Globus pallidus (tissue), 1 donor: Measurements from ENCODE around the gene WIPF3.

Experiments used
- DNase-seq: peaks from one replicate; pipeline ENCODE4 v3.0.0-alpha.2; 2015; ENCODE audit warnings: low spot score

WIPF3 gene, protein sequence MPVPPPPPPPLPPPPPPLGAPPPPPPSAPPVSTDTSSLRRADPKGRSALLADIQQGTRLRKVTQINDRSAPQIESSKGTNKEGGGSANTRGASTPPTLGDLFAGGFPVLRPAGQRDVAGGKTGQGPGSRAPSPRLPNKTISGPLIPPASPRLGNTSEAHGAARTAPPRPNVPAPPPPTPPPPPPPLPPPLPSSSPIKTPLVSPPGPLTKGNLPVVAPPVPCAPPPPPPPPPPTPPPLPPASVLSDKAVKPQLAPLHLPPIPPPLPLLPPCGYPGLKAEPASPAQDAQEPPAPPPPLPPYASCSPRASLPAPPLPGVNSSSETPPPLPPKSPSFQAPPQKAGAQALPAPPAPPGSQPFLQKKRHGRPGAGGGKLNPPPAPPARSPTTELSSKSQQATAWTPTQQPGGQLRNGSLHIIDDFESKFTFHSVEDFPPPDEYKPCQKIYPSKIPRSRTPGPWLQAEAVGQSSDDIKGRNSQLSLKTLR

DNA sequence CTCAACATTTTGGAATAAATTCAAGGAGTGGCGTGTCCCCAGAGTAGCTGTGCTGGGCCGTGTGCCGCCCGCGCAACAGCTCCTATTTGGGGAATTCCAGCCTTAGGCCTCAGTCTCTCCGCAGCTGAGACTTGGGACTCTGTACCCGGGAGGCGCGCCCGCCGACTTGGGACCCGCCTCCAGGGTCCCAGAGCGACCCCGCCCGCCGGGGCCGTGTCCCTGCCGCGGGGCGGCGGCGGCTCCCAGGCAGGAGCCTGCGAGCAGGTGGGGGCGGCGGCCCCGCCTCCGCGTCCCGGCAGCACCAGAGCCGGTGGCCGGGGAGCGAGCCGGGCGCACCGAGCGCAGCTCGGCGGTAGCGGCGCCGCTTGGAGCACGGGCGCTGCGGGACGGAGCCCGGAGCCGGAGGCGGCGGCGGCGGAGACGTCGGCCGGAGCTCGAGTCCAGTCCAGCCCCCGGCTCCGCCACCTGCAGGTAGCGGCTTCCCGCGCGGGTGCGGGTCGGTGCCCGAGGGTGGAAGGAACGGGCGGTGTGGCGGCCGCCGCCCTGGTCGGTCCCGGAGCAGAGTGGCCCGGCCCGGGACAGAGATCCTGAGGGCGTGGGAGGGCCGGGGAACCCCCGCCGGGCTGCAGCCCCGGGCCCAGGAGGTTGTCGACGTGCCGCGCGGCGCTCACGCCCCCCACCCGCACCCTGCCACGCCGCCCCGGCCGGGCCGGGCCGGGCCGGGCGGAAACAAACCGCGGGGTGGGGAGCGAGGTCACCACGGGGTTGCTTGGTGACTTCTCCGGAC, at the start of gene WIPF3:
Gene WIPF3, plus strand, starts transcription at position 301 of the 787 bp plus-strand sequence. CDS start 28,217 bp downstream, outside the sequence.
- DNase-seq: no peak

DNA sequence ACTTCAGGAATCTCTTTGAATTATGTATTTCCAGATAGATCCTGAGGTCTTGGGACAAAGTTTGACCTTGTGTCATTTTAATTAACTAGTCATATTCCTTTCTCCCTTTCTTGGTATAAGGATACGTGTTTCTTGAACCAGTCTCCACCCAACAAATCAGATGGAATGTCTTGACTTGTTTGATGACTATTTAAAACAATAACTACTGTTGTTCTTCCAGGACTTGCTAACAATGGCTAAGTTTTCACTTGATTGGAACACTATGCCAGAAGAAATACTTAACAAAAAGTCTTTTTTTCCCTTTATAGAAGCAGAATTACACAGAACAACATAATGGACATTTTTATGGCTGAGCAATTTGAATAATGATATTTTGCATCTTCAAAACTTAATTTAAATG, 43.0 kb upstream of the WIPF3 start:
- DNase-seq: no peak

DNA sequence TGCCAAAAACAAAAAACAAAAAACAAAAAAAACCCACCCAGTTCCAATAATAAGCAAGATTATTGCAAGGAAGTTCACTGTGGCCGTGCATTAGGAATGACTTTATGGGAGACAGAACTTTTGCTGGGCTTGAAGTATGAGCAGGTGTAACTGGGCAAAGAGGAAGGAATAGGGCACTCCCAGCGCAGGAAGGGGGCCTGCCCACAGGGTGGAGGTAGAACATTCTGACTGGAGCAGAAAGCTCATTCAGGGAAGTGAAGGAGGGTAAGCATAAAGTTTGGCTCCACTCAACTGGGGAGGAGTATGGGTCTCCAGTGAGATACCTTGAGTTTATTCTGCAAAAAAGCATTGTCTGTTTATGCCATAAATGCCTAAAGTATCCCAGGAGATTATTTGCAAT, 42.1 kb upstream of the WIPF3 start:
- no peak for DNase-seq

DNA sequence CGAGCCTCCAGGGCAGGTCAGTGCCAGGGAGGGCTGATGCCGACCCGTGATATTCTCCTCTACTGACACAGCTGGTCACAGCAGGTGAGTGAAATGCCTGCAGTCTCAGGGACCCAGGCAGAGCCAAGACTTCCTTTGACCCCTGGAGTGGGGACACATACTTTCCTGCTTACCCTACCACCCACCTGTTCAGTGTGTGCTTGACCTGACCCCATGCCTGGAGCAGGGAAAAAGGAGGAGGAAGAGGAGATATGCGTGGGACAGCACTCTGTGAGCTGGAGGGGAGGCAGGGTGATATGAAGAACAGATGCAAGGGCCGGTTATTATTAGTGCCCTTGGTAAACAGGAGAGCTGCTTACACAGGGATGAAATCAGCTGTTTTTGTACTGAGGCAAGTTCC, 40.8 kb upstream of the WIPF3 start:
- no peak for DNase-seq

DNA sequence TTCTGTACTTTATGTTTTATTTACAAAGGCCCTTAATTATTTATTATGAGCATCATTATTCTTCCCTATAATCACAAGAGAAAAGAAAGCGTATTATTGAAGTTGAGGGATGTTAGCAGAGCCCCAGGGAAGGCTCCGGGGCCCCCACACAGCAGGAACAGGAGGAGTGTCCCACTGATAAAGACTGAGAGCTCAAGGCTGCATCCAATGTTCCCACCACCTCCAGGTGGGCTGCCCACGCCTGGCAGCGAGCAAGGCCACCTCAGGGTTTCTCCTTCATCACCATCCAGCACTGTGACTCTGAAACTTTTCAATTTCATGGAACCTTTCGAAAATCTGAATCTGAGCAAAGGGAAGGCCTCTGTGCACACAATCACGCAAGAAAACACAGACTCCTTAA, 35.9 kb upstream of the WIPF3 start:
- no peak for DNase-seq

DNA sequence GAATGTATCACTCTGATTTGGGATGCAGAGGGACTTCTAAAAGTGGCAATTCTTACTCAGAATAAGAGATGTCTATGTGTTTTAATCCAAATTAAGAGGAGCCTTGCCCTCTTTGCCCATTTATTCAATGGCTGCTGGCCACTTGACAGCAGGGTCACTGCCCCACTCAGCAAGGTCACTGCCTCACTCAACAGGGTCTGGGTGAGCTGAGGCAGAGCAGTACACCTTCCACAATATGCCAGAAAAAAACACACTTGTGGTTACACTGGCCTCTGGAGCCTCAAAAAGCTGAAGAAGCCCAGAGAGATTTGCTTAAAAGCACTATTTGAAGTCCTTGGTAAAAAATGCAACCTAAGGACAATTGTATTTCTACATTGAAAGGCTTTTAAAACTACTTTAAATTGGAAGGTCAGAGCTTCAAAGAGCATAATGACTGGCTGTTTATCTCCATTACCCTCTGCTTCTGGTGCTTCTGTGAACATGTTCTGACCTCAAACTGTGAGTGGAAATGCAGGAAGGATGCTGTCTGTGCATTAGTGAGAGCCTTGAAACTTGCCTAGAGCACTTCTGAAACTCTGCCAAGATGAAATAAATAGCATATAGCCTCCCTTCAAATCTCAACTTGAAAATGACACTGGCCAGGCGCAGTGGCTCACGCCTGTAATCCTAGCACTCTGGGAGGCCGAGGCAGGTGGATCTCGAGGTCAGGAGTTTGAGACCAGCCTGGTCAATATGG, 35.1 kb upstream of the WIPF3 start:
- DNase-seq: no peak

DNA sequence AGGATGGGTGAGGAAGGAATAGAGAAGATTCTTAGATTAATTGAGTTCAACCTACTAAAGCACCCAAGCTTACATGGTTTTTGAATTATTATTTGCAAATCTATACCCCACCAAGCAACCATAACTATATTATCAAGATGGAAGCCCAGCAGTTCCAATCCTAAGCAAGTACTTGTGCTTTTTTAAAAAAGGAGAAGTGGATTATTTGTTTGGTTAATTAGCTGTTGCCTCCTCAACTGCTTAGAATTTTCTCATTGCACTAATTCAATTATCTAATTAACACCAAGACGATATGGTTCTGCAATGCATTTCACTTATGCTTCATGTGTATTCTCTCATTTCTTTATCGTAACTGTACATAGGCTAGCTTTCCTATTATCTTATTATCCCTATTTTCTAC, 27.3 kb upstream of the WIPF3 start:
- DNase-seq: no peak

DNA sequence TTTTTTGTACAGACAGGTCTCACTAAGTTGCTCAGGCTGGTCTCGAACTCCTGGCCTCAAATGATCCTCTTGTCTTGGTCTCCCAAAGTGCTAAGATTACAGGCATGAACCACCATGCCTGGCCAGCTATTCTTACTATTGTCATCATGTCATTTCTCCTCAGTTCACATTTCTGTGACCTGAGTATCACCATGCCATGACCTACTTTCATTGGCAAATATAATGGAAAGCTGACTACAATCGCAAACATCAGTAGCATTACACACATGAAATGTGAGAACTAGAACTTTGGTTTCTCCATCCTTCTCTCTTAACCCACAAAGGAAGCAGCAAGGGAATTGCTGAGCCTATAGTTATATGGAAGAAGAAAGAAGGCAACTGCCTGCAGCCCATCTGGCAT, 26.0 kb upstream of the WIPF3 start:
- DNase-seq: no peak

DNA sequence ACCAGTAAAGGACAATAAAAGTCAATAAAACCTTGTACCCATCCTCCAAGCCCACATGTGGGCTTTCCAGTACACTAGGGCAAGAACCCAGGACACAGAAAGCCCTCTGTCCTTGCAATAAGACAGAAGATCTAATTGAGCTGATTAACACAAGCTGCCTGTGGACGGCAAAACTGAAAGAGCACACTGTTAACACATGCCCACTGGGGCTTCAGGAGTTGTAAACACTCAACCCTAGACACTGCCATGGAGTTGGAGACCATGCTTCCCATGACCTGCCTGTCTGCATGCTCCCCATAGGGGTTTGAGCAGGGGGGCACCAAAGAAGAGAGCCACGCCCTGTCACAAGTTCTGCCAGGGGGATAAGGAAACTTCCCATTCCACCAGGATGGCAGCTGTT, 22.6 kb upstream of the WIPF3 start:
- no peak for DNase-seq

DNA sequence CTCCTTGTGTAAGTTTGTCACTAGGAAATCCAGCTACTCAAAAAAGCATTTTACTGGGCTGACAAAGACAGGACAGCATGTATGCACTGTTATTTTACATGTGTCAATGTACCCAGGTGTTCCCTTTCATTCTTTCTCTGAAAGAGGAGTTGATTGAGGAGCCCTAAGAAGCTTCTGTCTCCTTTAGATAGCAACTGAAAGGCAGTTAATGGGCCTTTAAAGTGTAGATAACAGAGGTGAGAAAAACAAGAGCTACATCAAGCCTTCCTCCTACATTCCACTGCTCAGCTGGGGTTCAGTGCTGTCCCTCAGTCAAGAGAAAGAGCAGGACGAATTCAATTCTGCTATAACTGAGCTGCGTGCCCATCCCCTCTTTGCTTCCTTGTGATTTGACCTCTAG, 12.8 kb upstream of the WIPF3 start:
- no peak for DNase-seq

DNA sequence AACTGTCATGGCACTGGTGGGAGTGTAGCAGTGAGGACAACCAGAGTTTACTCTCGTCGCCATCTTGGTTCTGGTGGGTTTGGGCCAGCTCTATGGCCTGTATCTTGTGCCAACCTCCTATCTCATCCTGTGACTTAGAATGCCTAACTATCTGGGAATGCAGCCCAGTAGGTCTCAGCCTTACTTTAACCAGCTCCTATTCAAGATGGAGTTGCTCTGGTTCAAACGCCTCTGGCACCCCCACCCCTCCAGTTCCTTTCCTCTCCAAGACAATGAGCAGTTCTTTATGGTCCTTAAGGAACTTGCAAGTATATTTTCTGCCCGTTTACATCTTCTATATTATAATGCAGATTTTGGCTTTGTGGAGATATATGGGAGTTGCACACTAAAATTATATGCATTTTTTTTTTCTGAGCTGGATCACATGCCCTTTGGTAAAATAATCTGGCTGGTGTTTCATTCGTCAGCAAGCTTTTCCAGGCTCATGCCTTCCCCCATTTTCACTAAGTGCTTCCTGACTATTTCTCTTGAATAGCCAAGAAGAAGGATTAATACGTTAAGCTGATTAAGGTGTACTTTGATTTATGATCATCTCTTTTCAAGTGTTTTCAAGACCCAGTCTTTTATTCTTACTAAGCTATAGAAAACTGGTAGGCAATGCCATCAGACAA, 11.2 kb upstream of the WIPF3 start:
- no peak for DNase-seq

DNA sequence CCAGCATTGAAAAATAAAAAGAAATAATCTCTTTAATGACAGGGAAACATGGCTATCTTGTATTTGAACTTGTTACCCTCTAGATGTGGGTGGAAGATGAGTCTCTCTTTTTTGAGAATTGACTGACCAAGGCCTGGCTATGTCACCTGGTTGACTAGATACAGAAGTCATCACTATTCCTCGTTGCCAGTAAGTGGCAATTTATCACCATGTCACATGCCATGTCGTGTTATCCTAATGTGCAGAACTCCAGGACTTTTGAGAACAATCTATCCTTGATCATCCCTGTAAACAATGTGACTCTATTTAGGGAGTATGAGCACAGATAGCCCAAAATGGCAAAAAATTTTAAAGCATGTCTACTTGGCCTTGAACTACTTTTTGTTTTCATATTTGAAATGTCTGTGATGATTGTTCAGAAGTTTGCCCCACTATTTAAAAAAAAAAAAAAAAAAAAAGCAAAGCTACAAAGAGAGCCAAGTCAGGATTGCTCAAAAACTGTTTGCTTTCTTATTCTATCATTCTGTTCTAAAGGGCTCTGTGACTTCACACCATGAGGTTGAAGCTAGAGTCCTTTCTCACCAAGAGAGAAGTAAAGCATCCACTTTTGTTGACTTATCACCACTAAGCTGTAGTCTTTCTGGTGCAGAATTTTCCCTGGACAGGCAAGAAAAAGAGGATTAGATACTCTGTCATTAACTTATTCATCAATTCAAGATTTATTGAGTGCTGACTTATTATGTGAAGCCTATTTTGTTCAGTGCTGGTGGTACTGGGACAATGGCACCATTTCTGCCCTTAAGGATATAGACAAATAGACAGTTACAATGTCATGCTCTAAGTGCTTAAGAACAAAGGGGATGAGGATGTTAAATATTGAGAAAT, 10.4 kb upstream of the WIPF3 start:
- DNase-seq: no peak

DNA sequence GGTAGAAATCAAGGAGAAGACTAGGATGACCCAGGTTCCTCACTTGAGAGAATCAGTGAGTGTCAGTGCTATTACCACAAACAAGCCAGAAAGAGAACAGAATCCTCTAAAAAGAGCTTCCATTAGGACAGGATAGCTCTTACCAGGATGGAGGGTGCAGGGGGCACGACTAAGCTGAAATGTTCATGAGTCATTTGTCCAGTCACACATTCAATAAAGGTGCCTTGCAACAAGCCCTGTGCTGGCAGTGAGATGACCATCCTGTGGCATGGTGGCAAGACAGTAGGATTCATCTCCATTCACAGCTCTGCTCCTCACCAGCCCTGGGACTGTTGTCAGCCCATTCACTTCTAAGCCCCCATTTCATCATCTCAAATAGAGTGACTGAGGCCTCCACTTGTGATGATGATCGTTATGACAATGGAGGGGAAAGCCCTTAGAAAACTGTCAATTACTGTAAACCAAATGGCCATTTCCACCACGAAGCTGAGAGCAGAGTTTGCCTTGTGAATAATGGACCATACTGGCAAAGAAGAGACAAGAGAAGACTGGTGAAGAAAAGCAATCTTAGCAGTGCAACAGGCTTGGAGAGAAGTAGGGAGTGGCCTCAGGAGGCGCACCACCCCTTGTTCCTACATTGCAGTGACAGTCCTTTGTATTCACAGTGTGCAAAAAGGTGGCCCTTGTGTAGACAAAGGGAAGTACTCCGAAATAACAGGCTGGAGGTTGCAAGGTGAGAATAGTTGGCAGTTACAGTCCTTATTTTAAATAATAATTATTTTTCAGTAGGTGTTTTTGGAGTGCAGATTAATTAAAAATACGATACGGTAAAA, 9.0 kb upstream of the WIPF3 start:
- no peak for DNase-seq

DNA sequence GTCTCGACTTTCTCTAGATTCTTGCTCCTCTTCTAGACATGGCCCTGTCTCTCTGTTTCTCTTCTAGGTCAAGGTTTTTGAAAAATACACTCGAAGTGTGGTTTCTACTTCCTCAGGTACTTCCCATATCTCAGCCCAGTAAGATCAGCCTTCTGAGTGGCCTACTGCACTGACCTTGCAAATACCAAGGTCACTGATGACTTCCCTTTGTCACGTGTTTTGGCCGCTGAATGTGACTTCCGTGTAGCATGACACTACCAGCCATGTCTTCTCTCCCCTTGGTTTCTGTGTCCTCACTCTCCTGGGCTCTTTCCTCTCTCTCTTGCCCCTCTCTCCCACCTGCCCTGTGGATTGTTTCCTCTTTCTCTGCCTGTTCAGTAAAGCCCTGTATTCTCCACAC, 7.9 kb upstream of the WIPF3 start:
- DNase-seq: no peak

DNA sequence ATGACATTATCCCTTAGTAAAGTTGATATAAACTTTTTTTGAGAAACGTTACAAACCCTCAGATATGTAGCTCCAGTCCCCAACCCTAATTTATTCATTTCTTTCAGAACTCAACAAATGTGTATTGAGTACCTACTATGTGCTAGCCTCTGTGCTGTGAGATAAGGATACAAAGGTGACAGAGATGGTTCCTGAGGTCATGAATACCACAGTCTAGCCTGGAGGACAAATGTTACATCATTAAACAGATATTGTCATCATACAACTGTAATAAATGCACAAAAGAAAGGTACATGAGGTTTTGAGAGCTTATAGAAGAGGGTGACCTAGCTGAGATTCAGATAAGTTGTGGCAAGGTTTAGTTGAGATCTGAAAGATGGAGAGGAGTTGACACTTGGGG, 4.4 kb upstream of the WIPF3 start:
- DNase-seq: no peak

DNA sequence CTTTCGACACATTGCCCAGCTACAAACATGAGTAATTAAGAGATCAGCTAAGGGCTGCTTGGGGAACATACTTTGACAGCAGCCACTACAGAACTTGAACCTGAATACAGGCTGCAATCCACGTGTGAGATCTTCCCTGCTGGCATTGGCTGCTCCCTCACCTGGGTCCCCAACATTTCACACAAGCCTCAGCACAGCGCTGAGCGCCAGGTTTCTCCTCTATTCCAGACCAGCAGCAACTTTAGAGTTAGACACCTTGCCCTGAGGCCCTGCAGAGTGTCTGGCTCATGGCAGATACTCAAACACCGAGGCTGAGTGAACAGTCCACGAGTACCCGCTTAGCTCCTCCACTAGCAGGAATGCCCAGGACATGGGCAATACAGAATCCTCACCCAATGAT, 1.3 kb upstream of the WIPF3 start:
- no peak for DNase-seq

DNA sequence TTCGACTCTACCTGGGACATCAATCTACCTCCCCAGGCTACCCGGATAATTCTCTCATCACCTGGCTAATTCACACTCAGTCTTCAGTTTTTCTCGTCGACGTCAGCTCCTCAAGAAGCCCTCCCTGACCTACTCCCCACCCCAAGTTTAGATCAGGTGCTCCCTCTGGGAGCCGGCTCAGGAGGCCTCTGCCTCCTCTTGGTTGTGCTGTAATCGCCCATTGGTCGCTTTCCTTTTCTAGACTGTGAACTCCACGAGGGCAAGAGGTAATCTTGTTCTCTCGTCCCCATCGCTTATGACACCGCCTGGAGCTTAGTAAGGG, 461 bp upstream of the WIPF3 start:
- no peak for DNase-seq

DNA sequence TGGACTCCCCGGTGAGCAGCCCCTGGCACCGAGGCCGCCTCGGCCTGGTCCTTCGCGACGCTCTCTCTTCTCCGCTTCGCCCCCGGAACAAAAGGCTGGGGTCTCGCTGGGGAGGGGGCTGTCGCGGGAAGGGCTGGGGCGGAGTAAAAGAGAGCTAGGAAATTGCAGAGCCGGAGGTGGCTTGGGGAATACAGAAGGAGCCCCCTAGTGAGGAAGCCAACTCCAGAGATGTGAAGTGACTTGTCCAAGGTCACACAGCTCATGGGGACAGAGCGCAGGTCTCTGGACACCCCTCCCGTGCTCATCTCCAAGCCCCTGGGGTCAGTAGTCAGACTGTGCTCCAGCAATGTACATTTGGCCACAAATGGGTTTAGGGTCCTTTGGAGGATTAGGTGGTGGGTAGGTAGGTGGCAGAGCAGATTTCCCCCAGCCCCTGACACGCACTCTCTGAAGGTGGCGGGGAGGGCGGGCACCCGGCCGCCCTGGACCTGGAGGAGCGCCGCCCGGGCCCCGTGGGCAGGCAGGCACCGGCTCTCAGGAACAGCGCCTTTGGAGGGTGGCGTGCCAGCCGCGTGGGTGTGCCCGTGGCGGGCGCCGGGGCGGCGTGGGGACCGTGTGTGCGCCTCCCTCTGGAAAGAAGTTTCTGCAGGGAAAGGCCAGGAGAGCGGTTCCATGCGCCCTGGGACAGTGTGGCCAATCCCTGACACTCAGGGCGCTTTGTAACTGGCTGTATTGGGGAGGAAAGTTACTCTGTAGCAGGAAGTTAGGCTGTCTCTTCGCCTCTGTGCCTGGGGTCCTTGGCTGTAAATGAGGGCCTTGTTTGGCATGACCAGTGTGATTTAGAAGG, 910 bp downstream of the WIPF3 start:
- no peak for DNase-seq

DNA sequence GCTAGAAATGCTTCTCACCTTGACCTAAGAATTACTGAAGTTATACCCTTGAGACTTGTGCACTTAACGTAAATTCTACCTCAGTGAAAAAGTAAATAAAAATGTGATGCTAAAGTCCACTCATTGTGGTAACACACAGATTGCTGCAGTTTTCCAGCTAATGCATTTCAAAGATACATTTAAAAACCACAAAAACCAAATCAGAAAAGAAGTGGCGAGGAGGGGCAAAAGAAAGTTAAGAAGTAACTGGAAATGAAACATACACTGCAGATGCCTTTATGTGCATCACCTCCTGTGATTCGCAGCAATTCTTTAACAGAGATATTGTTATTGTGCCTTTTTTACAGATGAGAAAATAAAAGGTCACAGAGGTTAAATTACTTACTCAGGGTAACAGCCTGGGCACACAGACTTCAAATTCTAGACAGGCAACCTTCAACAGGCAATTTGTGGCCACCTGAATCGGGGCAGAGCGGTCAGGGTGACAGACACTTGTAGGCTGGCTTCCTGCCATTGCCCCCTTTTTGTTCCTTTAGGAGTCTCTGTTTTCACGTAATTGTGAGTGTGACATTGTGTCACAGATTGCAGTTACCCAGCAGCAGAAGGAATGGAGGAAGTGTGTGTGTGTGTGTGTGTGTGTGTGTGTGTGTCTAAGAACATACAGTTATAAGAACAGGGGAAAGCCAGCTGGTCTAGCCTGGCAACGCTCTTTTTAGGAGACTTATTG, 1.9 kb downstream of the WIPF3 start:
- DNase-seq: no peak
